ENCODE data around the gene MAP4K4. TPM values are rescaled to one million over a fixed set of nuclear protein-coding genes. Genes with fewer than 3 reads are reported as not detected.

MAP4K4 gene
- polyA plus RNA-seq, 2 donors, result 19.6 to 24.1 TPM

DNA sequence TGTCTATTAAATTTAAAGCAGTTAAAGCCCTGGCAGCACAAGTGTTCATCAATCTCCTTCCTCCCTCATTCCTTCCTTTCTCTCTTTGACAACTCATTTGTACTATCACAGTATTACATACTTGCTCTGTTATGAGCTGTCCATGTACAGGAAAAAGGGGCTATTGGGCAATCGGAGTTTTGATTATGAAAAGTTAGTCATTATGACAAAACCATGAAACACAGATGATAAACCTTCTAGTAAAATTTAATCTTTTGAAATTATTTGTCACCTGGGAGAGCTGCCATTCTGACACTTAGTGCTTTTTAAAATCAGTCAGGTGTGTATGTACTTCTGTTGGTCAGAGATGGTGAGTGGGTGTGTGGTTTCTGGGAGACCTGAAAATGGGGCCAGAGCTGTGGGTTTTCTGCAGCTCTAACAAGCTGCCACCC lies 39.4 kb downstream of the MAP4K4 start:
- no peaks in the 10 kb centered on the region for H3K27me3 ChIP-seq (ENCODE audit: control insufficient read depth in 1 of 2, insufficient read depth in 2 of 2, low read length in 2 of 2)
- peaks cover 11 to 15% of the 10 kb centered on the region in 2 donors for H3K4me1 ChIP-seq (ENCODE audit: control insufficient read depth in 2 of 2, insufficient read depth in 2 of 2, low read length in 1 of 2)
- H3K4me3 ChIP-seq (ENCODE audit: low read depth in 1 of 2, low read length in 2 of 2), result no peak overlapping the region
- 6 to 37% methylated on average over 1 of the region's 1 CpG for WGBS, 2 donors
- no peaks in the 10 kb centered on the region for H3K36me3 ChIP-seq (ENCODE audit: control insufficient read depth in 2 of 2, insufficient read depth in 2 of 2, low read length in 1 of 2)
- H3K9me3 ChIP-seq (ENCODE audit: control insufficient read depth in 2 of 2, insufficient read depth in 1 of 2, low read depth in 1 of 2, low read length in 1 of 2), result no peaks in the 10 kb centered on the region
- peak overlapping the region in 1 of 2 donors; percentile 53 for H3K27ac ChIP-seq (ENCODE audit: low read depth in 2 of 2, low read length in 1 of 2)

- Histone ChIP-seq H3K36me3 (ENCODE audit: control insufficient read depth in 2 of 2, insufficient read depth in 2 of 2, low read length in 1 of 2) (no peaks in the 10 kb centered on the region), H3K9me3 (ENCODE audit: control insufficient read depth in 2 of 2, insufficient read depth in 1 of 2, low read depth in 1 of 2, low read length in 1 of 2) (no peaks in the 10 kb centered on the region), H3K27ac (ENCODE audit: low read depth in 2 of 2, low read length in 1 of 2) (peak overlapping the region in 1 of 2 donors; percentile 8), H3K27me3 (ENCODE audit: control insufficient read depth in 1 of 2, insufficient read depth in 2 of 2, low read length in 2 of 2) (no peaks in the 10 kb centered on the region), H3K4me3 (ENCODE audit: low read depth in 1 of 2, low read length in 2 of 2) (no peak overlapping the region), H3K4me1 (ENCODE audit: control insufficient read depth in 2 of 2, insufficient read depth in 2 of 2, low read length in 1 of 2) (peaks cover 12 to 15% of the 10 kb centered on the region in 2 donors)
- 70 to 72% methylated on average over 3 of the region's 3 CpGs for WGBS, 2 donors
Measured at GRCh38 chr2:101737478-101738255, 40.2 kb downstream of the MAP4K4 start.

GRCh38 chr2:101738649-101739048 lies 41.1 kb downstream of the MAP4K4 start:
- peaks cover 5 to 6% of the 10 kb centered on the region in 2 donors for H3K4me1 ChIP-seq (ENCODE audit: control insufficient read depth in 2 of 2, insufficient read depth in 2 of 2, low read length in 1 of 2)
- H3K36me3 ChIP-seq (ENCODE audit: control insufficient read depth in 2 of 2, insufficient read depth in 2 of 2, low read length in 1 of 2), result no peaks in the 10 kb centered on the region
- no peaks in the 10 kb centered on the region for H3K9me3 ChIP-seq (ENCODE audit: control insufficient read depth in 2 of 2, insufficient read depth in 1 of 2, low read depth in 1 of 2, low read length in 1 of 2)
- H3K27ac ChIP-seq (ENCODE audit: low read depth in 2 of 2, low read length in 1 of 2), result no peak overlapping the region
- 95 to 98% methylated on average over 2 of the region's 2 CpGs for WGBS, 2 donors
- no peak overlapping the region for H3K4me3 ChIP-seq (ENCODE audit: low read depth in 1 of 2, low read length in 2 of 2)
- no peaks in the 10 kb centered on the region for H3K27me3 ChIP-seq (ENCODE audit: control insufficient read depth in 1 of 2, insufficient read depth in 2 of 2, low read length in 2 of 2)

GRCh38 chr2:101740555-101740964 lies 43.1 kb downstream of the MAP4K4 start:
- H3K27me3 ChIP-seq (ENCODE audit: control insufficient read depth in 1 of 2, insufficient read depth in 2 of 2, low read length in 2 of 2), result no peaks in the 10 kb centered on the region
- no peak overlapping the region for H3K27ac ChIP-seq (ENCODE audit: low read depth in 2 of 2, low read length in 1 of 2)
- no peak overlapping the region for H3K4me3 ChIP-seq (ENCODE audit: low read depth in 1 of 2, low read length in 2 of 2)
- H3K9me3 ChIP-seq (ENCODE audit: control insufficient read depth in 2 of 2, insufficient read depth in 1 of 2, low read depth in 1 of 2, low read length in 1 of 2), result no peaks in the 10 kb centered on the region
- H3K4me1 ChIP-seq (ENCODE audit: control insufficient read depth in 2 of 2, insufficient read depth in 2 of 2, low read length in 1 of 2), result peaks cover 5 to 6% of the 10 kb centered on the region in 2 donors
- H3K36me3 ChIP-seq (ENCODE audit: control insufficient read depth in 2 of 2, insufficient read depth in 2 of 2, low read length in 1 of 2), result no peaks in the 10 kb centered on the region
- 68 to 80% methylated on average over 1 of the region's 1 CpG for WGBS, 2 donors

DNA sequence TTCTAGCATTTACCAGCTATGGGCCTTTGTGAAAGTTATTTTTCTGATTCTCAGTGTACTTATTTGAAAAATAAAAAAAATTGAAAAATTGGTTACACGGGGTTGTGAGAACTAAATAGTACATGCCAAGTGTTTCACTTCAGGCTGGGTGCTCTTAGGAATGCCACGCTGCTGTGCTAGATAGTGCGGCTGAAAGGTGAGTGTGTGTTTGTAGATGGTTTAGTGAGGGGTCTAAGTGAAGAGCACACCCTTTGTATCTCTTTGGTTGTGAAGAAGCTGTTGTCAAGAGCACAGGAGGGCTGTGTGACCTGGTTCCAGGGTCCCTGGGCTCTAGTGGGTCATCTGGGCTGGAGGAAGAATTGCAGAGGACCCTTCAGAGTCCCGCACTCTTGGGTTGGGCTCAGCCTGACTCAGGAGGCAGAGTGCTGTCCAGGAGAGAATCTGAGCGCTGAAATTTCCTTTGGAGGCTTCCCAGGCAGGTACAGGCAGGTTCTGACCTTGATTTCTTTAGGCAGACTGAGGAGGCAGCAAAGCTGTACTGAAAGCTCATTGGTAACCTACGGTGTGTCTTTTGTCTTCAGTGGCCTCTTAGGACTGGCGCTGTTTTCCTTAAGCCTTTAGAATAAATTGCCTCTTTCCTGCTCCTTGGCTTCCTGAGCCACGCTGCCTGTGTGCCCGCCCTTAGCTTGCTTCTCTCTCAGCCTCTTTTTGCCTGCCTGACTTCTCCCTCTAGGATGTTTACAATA lies 44.4 kb downstream of the MAP4K4 start:
- Histone ChIP-seq H3K4me3 (ENCODE audit: low read depth in 1 of 2, low read length in 2 of 2) (no peak overlapping the region), H3K36me3 (ENCODE audit: control insufficient read depth in 2 of 2, insufficient read depth in 2 of 2, low read length in 1 of 2) (no peaks in the 10 kb centered on the region), H3K27me3 (ENCODE audit: control insufficient read depth in 1 of 2, insufficient read depth in 2 of 2, low read length in 2 of 2) (no peaks in the 10 kb centered on the region), H3K4me1 (ENCODE audit: control insufficient read depth in 2 of 2, insufficient read depth in 2 of 2, low read length in 1 of 2) (peaks cover 0 to 2% of the 10 kb centered on the region in 2 donors), H3K9me3 (ENCODE audit: control insufficient read depth in 2 of 2, insufficient read depth in 1 of 2, low read depth in 1 of 2, low read length in 1 of 2) (no peaks in the 10 kb centered on the region), H3K27ac (ENCODE audit: low read depth in 2 of 2, low read length in 1 of 2) (peak overlapping the region; percentile 19 to 81)
- 31 to 45% methylated on average over 9 of the region's 9 CpGs for WGBS, 2 donors

- Histone ChIP-seq H3K4me1 (ENCODE audit: control insufficient read depth in 2 of 2, insufficient read depth in 2 of 2, low read length in 1 of 2) (peaks cover 0 to 4% of the 10 kb centered on the region in 2 donors), H3K27ac (ENCODE audit: low read depth in 2 of 2, low read length in 1 of 2) (peak overlapping the region; percentile 19 to 68), H3K4me3 (ENCODE audit: low read depth in 1 of 2, low read length in 2 of 2) (no peak overlapping the region), H3K27me3 (ENCODE audit: control insufficient read depth in 1 of 2, insufficient read depth in 2 of 2, low read length in 2 of 2) (no peaks in the 10 kb centered on the region), H3K9me3 (ENCODE audit: control insufficient read depth in 2 of 2, insufficient read depth in 1 of 2, low read depth in 1 of 2, low read length in 1 of 2) (no peaks in the 10 kb centered on the region), H3K36me3 (ENCODE audit: control insufficient read depth in 2 of 2, insufficient read depth in 2 of 2, low read length in 1 of 2) (no peaks in the 10 kb centered on the region)
- 11 to 13% methylated on average over 1 of the region's 1 CpG for WGBS, 2 donors
Measured at GRCh38 chr2:101742547-101742946, 45.0 kb downstream of the MAP4K4 start.

GRCh38 chr2:101743288-101743687 lies 45.8 kb downstream of the MAP4K4 start:
- H3K4me1 ChIP-seq (ENCODE audit: control insufficient read depth in 2 of 2, insufficient read depth in 2 of 2, low read length in 1 of 2), result peaks cover 0 to 4% of the 10 kb centered on the region in 2 donors
- WGBS, 2 donors, result 82 to 83% methylated on average over 3 of the region's 3 CpGs

DNA sequence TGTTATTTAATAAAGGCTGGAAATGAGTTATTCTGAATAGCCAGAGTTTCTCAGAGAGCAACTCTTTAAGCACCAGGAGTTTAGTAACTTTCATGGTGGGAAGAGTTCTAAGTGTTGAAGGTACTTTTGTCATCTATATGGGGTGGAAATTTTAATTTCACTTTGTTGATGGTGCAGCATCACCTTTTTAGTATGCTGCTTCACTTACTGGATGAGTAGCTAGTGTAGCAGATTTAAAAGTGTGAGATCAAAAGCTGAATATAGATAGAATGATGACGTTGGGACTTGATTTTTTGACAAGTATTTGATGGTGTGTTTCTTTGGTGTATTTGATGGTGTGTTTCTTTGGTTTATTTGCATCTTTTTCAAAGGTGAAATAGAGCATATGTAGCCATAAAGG lies 47.3 kb downstream of the MAP4K4 start:
- peaks cover 0 to 4% of the 10 kb centered on the region in 2 donors for H3K4me1 ChIP-seq (ENCODE audit: control insufficient read depth in 2 of 2, insufficient read depth in 2 of 2, low read length in 1 of 2)
- H3K27me3 ChIP-seq (ENCODE audit: control insufficient read depth in 1 of 2, insufficient read depth in 2 of 2, low read length in 2 of 2), result no peaks in the 10 kb centered on the region
- no peaks in the 10 kb centered on the region for H3K9me3 ChIP-seq (ENCODE audit: control insufficient read depth in 2 of 2, insufficient read depth in 1 of 2, low read depth in 1 of 2, low read length in 1 of 2)
- no peaks in the 10 kb centered on the region for H3K36me3 ChIP-seq (ENCODE audit: control insufficient read depth in 2 of 2, insufficient read depth in 2 of 2, low read length in 1 of 2)
- no peak overlapping the region for H3K27ac ChIP-seq (ENCODE audit: low read depth in 2 of 2, low read length in 1 of 2)
- 56 to 65% methylated on average over 1 of the region's 1 CpG for WGBS, 2 donors
- H3K4me3 ChIP-seq (ENCODE audit: low read depth in 1 of 2, low read length in 2 of 2), result no peak overlapping the region

More at GRCh38 chr2:101743288-101743687, 45.8 kb downstream of the MAP4K4 start:
- Histone ChIP-seq H3K9me3 (ENCODE audit: control insufficient read depth in 2 of 2, insufficient read depth in 1 of 2, low read depth in 1 of 2, low read length in 1 of 2) (no peaks in the 10 kb centered on the region), H3K27me3 (ENCODE audit: control insufficient read depth in 1 of 2, insufficient read depth in 2 of 2, low read length in 2 of 2) (no peaks in the 10 kb centered on the region), H3K4me3 (ENCODE audit: low read depth in 1 of 2, low read length in 2 of 2) (no peak overlapping the region), H3K36me3 (ENCODE audit: control insufficient read depth in 2 of 2, insufficient read depth in 2 of 2, low read length in 1 of 2) (no peaks in the 10 kb centered on the region), H3K27ac (ENCODE audit: low read depth in 2 of 2, low read length in 1 of 2) (no peak overlapping the region)

DNA sequence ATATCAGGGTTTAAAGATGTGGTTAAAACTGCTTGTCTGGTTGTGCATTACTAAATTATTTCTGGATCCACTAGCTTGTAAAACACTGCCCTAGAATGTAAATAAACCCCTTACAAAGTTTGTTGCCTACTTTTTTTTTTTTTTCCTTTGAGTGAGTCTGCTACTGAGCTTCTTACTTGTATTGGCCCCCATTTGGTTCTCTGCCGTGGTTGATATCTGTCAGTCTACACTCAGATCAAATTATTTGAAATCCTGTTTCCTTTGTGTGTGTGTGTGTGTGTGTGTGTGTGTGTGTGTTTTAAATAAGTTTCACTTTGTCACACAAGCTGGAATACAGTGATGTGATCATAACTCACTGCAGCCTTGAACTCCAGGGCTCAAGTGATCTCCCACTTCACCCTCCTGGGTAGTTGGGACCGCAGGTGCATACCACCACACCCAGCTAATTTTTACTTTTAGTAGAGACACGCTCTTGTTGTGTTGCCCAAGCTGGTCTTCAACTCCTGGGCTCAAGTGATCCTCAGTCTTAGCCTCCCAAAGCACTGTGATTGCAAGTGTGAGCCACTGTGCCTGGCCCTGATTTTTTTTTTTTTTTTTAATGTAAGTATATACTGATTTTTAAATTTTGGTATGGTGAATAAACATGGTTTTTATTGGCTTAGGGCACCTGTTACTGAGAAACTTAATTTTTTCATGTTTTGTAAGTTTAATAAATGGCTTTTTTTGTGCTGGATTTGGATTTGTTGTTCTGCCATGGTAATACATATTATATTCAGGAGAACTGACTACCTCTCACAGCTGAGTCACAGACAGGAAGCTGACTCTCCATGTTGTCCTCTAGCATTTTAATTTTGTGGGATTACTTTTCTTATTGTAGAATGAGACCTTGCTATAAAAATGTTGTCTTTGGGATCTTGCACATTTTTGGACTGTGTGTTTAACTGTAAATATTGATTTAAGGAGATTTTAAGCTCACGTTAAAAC lies 48.5 kb downstream of the MAP4K4 start:
- Histone ChIP-seq H3K27me3 (ENCODE audit: control insufficient read depth in 1 of 2, insufficient read depth in 2 of 2, low read length in 2 of 2) (no peaks in the 10 kb centered on the region), H3K4me1 (ENCODE audit: control insufficient read depth in 2 of 2, insufficient read depth in 2 of 2, low read length in 1 of 2) (peaks cover 0 to 6% of the 10 kb centered on the region in 2 donors), H3K36me3 (ENCODE audit: control insufficient read depth in 2 of 2, insufficient read depth in 2 of 2, low read length in 1 of 2) (no peaks in the 10 kb centered on the region), H3K9me3 (ENCODE audit: control insufficient read depth in 2 of 2, insufficient read depth in 1 of 2, low read depth in 1 of 2, low read length in 1 of 2) (no peaks in the 10 kb centered on the region), H3K4me3 (ENCODE audit: low read depth in 1 of 2, low read length in 2 of 2) (no peak overlapping the region), H3K27ac (ENCODE audit: low read depth in 2 of 2, low read length in 1 of 2) (no peak overlapping the region)
- WGBS, 2 donors, result 74 to 83% methylated on average over 4 of the region's 4 CpGs

Measured in esophagus (tissue), 2 donors.